Right hindlimb (tissue), 1 donor: Measurements from ENCODE around the gene VPS29.
"Not testable (repeated sequence)": the region's sequence is repeated elsewhere in the genome, so short reads cannot be mapped to it uniquely, and the experiment has no call there.

Experiments
- DNase-seq: peaks from one replicate; pipeline ENCODE4 v3.0.0-alpha.2; 2018

Gene VPS29

DNA sequence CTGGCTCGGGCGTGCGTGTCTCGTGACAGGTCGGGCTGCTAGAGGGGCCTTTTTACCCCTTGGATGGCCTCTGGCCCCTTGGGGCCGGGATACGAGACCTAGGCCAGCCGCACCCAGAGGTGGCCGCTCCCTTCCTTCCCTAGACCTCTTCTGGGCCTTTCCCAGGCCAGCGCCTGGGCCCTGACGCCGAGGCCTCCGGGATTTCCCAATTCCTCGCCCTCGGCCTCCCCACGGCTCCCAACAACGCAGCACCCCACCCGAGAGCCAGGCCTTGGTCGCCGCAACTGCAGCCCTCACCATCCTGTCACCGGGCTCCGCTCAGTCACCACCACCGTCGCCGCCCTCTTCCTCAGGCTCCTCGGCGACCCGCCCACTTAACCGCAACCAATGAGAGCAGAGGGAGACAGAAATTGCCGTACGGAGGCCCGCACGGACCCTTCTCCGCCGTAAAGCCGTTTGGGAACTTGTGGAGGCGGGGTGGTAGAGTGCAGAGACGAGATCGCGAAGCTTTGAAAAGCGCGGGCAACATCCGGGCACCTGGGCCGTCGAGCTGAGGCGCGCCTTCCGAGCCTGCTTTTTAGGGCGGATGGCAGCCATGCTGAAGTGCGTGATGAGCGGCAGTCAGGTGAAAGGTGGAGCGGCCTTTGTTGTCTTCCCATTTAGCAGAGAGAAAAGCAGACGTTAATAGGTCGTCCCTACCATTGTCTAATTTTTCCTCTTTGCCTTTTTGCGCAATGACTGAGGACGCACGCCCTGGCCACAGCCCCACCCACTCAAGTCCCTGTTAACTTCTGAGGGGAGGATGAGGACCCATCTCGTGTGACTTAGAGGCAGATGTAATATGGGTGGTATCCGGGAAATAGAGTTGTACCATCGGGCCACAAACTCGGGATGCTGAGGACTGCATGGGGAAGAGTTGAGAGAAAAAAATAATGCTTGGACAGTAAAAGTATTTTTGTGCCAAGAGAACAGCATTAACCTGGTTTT is at the start of gene VPS29, which contains the start of gene RAD9B:
Gene VPS29, minus strand, starts transcription at position 360 of the 987 bp plus-strand sequence. Its CDS starts 60 bp downstream, at position 300.
Gene RAD9B, plus strand, starts transcription at position 580 of the 987 bp plus-strand sequence. Its CDS starts 7 bp downstream, at position 587.
- peak; percentile 99 for DNase-seq

DNA sequence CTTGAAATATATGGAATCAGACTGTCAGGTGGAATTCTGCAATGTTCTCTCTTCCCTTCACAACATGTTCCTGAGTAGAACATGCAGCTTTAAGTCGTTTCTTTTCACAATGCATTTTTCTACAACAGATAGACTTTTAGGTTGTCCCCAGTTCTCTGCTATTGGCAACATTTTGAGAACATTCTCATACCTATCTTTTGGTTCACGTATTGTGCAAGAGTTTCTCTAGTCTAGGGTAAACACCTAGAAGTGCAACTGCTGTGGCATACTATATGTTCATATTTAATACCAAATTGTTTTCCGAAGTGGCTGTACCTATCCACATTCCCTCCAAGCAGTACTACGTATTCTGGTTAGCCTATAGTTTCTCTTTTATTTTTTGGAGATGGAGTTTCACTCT is 49.1 kb upstream of the VPS29 start:
- DNase-seq, result no peak

DNA sequence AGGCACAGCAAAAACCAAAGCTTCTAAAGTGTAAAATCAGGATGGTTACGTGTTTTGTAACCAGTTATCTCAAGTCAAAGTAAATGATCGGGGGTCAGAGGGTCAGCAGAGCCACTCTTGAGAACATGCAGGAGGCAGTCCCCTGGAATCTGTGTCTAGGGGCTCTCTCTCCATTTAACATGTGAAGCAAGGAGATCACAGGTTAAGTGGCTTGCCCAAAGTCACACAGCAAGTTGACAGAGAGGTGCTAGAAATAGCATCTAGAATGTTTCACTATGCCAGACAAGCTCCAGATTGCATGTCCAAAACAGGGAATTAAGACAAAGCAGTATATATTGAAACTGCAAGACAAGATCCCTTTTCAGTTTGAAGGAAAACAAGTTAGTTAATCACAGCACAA is 47.8 kb upstream of the VPS29 start:
- DNase-seq, result no peak

DNA sequence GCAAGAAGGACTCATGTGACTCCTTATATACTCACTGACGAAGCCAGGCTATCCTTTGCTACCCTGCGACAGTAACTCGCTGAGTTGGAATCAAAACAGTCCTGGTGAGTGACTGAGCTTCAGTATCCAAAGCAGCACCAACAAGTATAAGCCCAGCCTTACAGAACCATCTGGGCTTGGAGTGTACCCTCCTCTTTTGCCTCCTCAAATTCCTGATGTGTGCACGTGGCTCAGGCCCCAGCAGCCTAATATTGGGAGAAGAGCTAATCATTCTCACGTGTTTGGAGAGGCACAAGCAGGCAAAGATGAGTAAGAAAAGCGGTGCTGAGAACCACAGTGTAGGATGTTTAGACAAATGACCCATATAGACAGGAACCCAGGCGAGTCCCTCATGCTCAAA is 46.8 kb upstream of the VPS29 start:
- no peak for DNase-seq

DNA sequence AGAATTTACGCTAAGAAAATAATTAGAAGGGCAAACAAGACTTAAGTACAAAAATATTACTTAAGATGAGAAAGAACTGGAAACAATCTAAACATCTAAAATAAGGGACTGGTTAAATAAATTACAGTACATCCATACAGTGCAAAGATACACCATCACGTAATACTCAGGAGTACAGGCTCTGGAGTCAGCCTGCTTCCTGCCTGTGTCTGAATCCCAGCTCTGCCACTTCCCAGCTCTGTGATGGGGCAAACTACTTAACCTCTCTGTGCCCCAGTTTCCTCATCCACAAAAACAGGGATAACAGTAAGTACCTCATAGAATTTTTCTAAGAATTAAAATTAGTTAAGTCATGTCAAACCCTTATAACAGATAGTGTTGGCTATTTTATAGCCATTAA is 45.2 kb upstream of the VPS29 start:
- DNase-seq, result no peak

DNA sequence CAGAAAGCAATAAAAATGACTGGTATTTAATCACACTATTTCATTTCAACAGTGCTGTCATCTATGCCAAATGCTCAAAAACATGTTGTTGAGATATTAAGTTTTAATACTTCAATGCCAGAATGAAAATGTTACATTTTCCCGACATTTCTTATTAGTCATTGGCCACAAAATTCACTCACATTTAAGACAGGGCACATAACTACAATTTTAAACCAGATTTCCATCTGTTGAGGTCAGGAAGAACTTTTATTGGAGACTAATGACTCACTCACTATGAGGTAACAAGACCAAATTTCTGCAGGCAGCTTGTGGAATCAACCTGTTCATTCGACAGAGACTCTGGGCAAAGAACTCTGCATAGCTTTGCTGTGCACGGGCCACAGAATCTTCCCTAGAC is 44.4 kb upstream of the VPS29 start:
- DNase-seq, result no peak

DNA sequence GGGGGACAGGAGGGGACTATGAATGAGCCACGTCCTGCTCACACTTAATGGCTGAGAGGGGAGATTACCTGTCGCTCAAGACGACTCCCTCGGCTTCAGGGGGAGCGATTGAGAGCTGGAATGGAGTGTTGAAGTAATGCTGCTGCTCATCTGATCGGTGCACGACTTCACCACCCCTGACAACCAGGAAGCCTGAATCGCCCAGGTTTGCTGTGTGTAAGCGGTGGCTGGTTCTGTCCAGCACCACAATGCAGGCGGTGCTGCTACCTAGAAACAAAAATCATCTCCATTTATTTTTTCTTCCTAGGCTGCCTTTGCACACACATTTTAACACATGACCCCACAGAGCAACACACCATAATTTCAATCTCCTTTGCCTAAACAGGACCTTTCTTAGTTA is 43.9 kb upstream of the VPS29 start:
- no peak for DNase-seq

DNA sequence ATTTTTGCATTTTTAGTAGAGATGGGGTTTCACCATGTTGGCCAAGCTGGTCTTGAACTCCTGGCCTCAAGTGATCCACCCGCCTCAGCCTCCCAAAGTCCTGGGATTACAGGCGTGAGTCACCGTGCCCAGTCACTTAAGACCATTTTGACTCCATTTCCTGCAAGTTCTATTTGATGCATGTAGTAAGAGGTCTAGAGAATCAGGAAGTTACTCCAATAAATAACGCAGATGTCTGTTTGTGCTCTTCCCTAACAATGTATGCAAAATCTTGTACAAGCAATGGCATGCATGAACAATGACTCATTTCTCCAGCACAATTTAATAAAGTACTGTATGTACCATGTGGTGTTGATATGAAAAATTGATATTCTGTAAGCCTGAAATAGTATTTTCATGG is 43.3 kb upstream of the VPS29 start:
- DNase-seq, result not testable (repeated sequence)

DNA sequence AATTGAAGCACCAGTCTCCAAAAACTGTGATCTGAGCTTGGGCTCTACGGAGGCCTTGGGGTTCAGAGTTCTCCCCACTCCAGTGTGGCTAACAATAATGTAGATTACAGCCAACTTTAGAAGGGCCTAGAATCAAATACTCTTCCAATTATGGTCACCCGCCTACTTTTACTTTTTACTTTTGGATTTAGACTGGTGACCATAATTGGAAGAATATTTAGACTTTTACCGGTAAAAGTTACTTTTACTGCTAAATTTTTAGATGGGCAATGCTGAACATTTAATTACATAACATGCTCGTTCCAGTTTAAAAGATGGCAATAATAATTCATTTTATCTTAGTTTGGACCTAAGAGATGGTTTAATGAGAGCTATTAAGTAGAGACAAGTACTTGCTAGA is 42.1 kb upstream of the VPS29 start:
- DNase-seq, result no peak

DNA sequence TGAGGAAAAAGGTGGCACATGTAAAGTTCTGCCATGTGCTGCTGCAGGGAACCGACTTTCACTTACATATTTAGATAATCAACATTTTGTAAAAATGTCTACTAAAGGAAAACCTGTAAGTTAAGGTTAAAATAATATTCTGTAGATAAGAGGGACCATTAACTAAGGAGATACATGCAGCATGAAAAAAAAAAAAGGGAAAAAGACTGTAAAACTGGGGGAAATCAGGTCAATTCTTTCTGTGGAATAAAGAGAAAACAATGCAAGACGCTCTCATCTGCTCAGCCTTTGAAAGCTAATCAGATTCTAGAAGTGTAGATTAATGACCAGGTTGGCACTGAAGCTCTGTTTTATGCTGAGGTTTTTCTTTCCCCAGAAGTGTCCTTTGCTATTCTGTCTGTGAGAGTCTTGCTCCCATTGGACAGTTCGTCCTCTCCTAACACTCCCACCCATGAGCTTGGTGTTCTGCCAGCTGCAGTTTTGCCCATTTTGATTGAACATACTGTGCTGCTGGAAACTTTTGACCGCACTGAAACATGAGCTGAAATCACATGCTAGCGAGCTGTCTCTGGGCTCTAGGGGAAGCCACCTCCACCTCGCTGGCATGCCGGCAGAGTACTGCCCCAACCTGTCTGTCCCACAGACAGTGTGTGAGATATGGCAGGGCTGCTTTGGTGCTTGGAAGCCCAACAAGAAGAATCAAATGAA is 41.5 kb upstream of the VPS29 start:
- DNase-seq, result peak; percentile 84

DNA sequence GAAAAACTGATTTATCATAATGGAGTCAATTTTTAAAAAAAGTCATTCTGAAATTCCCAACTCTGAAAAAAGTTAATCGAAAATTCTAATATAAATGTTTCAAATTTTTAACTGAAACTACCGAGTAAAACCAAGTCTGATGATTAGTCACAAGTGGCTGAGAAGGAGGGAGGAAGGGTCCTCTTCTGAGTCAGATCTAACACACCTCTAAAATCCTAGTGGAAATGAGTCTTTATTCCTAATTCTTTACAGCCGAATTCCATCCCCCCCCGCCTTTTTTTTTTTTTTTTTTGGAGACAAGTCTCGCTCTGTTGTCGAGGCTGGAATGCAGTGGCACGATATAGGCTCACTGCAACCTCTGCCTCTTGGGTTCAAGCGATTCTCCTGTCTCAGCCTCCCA is 38.1 kb upstream of the VPS29 start:
- DNase-seq, result no peak

DNA sequence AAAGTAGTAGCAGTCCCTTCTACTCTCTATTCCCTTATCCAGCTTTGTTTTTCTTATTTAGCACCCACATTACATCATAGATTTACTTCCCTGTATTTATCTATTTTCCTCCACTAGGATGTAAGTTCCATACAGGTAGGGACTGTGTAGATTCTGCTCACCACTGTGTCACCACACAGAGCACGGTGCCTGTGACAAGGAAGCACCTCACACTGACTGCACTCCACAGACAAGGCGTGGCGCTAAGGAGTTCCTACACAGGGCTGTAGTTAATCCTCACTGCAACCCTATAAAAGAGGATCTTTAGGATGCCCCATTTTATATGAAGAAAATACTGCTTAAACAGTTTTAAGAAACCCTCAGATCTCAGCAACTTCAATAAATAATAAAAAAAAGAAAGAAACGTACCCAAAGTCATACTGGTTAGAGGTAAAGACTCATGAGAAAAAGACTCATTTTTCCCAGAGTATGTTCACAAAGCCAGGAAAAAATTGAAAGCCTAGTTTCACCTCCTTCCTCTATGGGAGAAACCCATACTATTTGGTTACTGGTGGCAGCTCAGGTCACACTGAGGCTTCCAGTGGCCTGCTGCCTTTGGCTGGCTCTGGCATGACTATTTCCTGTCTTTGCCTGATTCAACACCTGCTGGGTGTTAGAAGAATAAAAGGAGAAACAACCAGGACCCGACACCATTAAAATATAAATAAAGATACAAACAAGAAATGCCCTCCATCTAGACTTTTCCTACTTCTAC is 37.1 kb upstream of the VPS29 start:
- no peak for DNase-seq

DNA sequence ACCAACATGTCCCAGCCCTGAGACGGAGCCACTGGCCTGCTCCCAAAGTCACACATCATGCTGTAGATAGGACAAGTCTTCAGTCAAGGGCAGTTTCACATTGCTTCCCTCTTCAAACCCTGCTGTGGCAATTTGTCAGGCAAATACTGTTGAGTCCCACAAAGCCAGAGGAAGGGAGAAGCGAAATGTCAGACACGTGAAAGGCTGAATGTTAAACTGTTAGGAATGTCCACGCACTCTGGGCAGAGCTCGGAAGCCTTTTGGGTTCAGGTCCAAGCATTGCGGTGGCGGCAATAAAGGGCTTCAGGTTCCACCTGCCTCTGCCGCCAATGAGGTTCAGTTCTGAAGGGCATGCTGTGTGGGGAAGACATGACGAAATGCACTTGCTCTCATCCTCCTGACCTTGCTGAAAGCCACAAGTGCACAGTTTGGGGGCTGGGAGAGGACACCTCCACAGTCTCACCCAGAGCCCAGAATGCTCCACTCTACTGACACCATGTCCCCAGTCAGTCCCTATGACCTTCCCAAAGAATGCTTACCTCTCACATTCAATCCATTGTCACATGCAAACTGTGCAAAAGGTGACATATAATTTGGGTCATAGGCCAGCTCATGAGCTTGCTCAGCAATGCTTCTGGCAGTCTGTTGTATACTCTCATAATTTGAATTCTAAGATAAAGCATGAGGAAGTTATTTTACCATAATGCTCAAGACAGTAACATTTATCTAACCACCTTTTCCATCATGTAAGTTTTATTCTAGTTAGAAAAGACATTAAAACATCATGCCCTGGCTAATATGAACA is 35.9 kb upstream of the VPS29 start:
- no peak for DNase-seq

DNA sequence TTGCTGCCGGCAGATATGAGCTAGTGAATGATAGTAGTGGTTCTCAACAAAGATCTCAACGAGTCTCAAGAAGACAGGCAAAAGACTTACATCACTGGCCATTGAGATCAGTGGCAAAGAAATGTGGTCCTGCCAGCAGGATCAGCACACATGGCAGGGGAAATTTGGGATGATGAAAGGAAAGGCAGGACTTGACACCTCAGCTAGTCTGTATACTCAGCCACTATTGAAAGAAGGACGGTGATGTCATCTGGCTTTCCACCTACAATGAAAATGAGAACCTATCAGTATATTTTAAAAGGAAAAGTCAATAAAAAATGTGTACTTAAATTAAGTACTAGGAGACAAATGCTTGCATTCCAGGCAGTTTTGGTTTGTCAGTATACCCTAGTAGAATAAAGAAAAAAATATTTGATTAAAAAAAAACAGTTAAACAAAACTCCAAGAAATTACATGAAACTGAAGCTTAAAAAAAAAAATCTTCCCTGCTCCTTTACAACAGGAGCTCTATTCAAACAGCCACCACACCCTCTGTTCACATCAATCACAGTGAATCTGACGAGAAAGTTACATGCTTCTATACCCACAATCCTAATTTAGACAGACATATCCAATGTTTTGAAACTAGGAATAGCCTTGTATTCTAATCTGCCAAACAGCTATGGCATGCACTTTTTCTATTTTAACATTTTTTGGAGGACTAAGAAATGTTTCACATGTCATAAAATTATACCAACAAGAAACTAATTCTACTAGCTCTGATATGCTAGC is 35.1 kb upstream of the VPS29 start:
- no peak for DNase-seq

DNA sequence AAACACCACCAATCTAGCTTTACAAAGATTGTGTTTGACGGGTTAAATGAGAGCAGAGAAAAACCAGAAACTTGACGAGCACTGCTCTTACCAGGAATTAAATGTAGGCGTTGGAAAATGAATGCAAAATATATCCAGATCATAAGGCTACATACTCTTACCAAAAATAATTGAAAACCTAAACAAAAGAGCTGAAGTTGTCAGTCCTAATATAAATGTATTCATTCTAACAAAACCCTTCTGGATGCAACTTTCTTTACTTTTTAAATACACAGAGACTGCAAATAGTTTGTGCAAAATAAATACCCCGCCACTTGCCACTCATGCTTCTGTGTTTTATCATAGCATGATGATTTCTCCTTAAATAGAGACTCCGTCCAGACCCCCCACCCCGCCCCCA is 32.9 kb upstream of the VPS29 start:
- DNase-seq, result no peak

DNA sequence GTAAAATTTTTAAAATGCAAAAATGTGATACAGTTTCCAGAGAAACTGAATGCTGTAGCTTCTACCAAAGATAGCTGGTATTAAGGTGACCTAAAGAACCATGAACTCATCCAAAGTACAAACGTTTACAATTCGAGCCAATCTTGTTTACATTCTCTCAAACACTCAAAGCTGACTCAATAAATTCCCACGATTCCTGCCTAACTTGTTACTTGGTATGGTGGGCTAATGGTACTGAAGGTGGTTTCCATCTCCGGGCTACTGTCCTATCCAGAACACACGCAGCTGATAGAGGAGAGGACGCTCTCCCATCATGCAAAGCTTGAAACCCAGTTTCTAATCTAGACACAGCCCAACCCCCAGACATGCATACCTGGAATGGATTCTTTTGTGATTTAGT is 31.7 kb upstream of the VPS29 start:
- DNase-seq, result no peak

DNA sequence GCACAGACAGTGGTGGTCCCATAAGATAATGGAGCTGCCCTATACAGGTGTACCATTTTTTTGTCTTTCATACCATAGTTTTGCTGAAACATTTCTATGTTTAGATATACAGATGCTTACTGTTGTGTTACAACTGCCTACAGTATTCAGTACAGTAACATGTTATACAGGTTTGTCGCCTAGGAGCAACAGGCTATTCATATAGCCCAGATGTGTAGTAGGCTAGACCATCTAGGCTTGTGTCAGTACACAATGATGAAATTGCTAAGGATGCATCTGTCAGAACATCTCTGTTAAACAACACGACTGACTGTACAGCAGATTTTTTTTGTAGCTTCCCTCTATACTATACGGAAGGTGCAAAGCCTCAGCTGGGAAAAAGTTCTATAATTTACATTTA is 30.7 kb upstream of the VPS29 start:
- no peak for DNase-seq

DNA sequence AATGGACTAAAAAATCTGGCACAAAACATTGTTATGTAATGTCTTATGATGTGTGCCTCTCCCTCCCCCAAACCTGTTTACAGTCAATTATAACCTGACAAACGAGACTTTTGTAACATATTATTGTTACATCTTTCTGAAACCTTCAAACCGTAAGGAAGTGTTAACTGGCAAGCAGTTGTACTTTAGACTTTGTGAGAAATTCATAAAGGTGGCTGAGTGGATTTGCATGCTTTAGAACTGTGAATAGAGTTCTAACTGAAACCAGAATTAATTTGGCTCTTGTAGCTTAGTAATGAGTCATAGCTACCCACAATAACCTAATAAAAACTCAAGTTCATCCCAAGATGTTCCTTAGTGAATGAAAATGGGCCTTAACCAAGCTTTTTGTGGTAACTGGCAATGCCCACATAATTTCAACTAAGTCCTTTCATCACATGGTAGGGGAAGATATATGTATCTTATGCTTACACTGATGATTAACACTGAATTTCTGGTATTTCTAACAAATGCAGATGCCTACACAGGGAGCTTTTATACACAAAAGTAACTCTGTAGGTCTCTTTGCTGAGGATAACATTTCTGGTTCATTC is 29.9 kb upstream of the VPS29 start:
- DNase-seq, result no peak

DNA sequence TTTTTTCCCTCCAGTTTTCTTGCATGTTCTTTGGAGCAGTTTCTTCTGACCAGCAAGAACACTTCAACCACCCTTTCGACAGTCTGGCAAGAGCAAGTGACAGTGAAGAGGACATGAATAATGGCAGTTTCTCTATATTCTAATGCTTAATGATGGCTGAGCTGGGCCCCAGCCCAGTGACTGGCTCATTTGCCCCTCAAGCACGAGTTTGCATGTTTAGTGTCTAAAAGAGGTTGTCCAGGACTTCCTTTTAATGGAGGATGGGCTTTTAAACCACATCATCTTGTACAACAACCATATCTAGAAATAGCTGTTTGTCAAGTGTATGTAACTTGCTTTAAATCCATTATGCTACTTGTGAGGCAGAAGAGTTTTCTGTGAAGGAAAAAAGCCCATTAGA is 28.6 kb upstream of the VPS29 start:
- DNase-seq, result no peak

DNA sequence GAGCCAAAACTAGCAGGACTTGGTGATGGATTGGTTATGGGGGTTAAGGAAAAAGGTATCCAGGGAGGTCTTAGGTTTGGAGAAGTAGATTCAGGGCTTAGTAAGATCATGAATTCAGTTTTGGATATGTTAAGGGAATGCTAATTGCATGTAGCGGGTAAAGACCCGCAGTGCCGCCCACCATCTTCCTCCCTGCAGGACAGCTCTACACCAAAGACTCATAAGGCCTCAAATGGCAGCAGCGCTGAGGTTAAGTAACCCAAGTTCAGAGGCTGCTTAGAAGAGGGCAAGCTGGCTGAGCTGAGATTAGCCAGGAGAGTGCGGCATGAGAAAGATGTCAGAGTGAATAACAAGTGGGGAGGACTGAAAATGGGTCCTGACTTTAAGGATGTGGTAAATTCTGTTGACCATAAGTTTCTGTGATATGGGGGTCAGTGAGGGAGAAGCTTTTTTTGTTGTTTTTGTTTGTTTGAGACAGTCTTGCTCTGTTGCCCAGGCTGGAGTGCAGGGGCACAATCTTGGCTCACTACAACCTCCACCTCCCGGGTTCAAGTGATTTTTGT is 26.4 kb upstream of the VPS29 start:
- no peak for DNase-seq
